T-helper 2 cell treated with Interferon-gamma antibody and Interleukin-4, amounts not matched to agents 5 μg/mL and 100 μg/mL, for 36 hours (primary cell): ENCODE results near the gene PAIP1.

Source experiments
- DNase-seq: peaks from one replicate; pipeline ENCODE4 v3.0.0; 2021; ENCODE audit warnings: low spot score
- H3K27ac Mint-ChIP-seq: one replicate; pipeline ENCODE4 v1.8.0; 2021; ENCODE audit warnings: mild to moderate bottlenecking, mixed read lengths
- H3K27me3 Mint-ChIP-seq: one replicate; pipeline ENCODE4 v1.8.0; 2021; ENCODE audit warnings: low read depth, mixed read lengths
- H3K36me3 Mint-ChIP-seq: one replicate; pipeline ENCODE4 v1.8.0; 2021; ENCODE audit warnings: low read depth, mixed read lengths
- H3K4me1 Mint-ChIP-seq: one replicate; pipeline ENCODE4 v1.8.0; 2021; ENCODE audit warnings: low read depth, mixed read lengths
- H3K4me3 Mint-ChIP-seq: one replicate; pipeline ENCODE4 v1.8.0; 2022; ENCODE audit warnings: mild to moderate bottlenecking, moderate library complexity, mixed read lengths
- H3K9me3 Mint-ChIP-seq: one replicate; pipeline ENCODE4 v1.8.0; 2021; ENCODE audit warnings: mixed read lengths

Gene PAIP1

DNA sequence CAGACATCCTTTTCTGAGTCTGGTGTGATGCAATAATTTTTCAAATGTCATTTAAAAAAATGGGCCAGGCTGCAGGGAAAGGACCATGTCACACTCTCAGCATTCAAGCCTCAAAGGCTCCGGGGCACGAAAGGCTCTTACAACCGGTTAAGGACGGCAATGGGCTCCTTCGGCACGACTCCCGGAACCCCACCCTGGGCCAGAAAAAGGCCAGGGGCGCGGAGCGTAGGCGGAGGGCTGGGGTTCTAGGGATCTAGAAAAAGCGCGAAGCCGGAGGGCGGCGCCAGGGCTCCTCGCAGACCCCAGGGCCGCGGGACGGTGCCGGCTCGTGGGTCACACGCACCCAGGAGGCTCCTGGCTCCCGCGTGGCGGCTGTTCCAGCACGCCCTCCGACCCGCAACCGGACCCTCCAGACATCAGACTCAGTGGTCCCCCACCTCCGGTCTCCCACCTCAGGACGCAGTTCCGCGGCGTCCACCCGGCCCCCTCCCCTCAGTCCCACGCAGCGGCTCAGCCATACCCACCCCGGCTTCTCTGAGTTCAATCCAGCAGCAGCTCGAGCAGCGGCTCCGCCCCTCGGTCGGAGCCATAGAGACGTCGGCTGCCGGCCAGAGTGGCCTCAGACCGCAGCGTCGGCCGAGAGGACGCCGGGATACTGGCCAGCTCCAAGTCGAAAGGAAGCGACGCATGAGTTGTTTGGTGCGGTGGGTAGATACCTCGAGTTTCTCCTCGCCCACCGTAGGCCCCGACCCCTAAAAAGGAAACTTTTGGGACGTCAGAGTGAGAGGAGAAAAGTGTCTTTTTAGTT, 73.4 kb downstream of the PAIP1 start, which contains the start of gene TMEM267:
Gene TMEM267 (minus strand): TSS at position 568 of the 808 bp plus-strand sequence. CDS start 29,896 bp downstream, outside the sequence.
- Mint-ChIP-seq H3K36me3 (peaks cover 14% of the 10 kb centered on the region), H3K27ac (peak within 1 kb of the TSS; percentile 100), H3K9me3 (no peaks in the 10 kb centered on the region), H3K4me1 (peaks cover 39% of the 10 kb centered on the region), H3K4me3 (peak within 1 kb of the TSS; percentile 98), H3K27me3 (no peaks in the 10 kb centered on the region)
- DNase-seq = peak; percentile 84

DNA sequence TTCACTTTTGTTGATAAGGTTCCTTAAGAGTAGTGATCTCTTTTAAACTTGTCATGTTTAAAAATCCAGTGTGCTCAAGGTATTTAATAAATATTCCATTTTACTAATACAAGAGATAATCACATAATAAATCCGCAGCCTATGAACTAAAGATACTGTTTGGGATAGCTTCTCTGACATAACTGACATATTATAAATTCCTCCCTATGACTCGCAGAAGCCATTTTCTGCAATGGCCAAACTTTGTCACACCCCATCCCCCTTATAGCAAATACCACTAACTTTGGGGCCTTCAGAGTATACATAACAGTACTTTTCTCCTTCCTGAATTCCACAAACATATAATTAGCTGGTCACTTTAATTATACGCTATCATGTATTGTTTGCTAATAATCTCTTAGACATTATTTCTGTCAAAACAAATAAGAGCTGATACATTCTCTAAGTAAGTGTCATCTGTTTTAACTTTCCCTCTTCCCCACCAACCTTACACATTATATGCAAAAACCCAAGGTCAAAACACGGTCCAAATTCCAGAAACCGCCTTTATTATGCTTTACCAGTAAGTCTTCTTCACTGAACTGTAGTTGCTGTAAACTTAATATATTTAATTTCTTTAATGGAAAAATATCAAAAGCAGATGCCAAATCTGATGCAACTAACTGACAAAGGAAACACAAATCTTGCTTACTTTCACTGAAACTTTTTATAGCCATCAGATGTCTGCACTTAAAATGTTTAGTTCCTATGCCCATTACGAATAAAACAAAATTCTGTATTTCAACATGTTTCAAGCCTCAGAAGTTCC, 74.2 kb downstream of the PAIP1 start:
- Mint-ChIP-seq H3K9me3 (no peaks in the 10 kb centered on the region), H3K27ac (peak overlapping the region; percentile 100), H3K27me3 (no peaks in the 10 kb centered on the region), H3K36me3 (peaks cover 12% of the 10 kb centered on the region), H3K4me3 (peak overlapping the region; percentile 98), H3K4me1 (peaks cover 41% of the 10 kb centered on the region)
- DNase-seq = no peak
